Activated naive CD4-positive, alpha-beta T cell treated with anti-CD3 and anti-CD28 coated beads for 36 hours (primary cell): Measurements from ENCODE around the gene CERS1. TPM values are rescaled to one million over a fixed set of nuclear protein-coding genes. Genes with fewer than 3 reads are reported as not detected.

Experiments
- CTCF ChIA-PET: fragments of 350-600 bp; sonication (Branson Sonifier 250); formaldehyde crosslinking; loops from one replicate; lab custom pipeline; 2021; ENCODE audit warnings: antibody characterized with exemption; lab: Charles Lee
- DNase-seq: peaks from one replicate; pipeline ENCODE4 v3.0.0-alpha.2; 2020
- H3K27ac Mint-ChIP-seq: one replicate; pipeline ENCODE4 v1.8.0; 2021; ENCODE audit warnings: mild to moderate bottlenecking, mixed read lengths
- H3K27me3 Mint-ChIP-seq: one replicate; pipeline ENCODE4 v1.8.0; 2021; ENCODE audit warnings: low read depth, mixed read lengths
- H3K36me3 Mint-ChIP-seq: one replicate; pipeline ENCODE4 v1.8.0; 2021; ENCODE audit warnings: low read depth, mixed read lengths
- H3K4me1 Mint-ChIP-seq: one replicate; pipeline ENCODE4 v1.8.0; 2021; ENCODE audit warnings: low read depth, mixed read lengths
- H3K4me3 Mint-ChIP-seq: one replicate; pipeline ENCODE4 v1.8.0; 2021; ENCODE audit warnings: mild to moderate bottlenecking, moderate library complexity, mixed read lengths
- H3K9me3 Mint-ChIP-seq: one replicate; pipeline ENCODE4 v1.8.0; 2021; ENCODE audit warnings: mixed read lengths
- intact Hi-C: fragments of 100-400 bp; cut with micrococcal nuclease; formaldehyde crosslinking; loops from one replicate; pipeline ENCODE4 v1.15.1; 2023
- total RNA-seq, 2 experiments: library from RNA; stranded (reverse); gene quantifications; one replicate each; pipeline ENCODE4 v1.2.3, GENCODE V29; 2021

The CERS1 gene
- total RNA-seq, 2 experiments from 2014 or later, result not detected

GRCh38 chr19:18844806-18845329, 51.1 kb downstream of the CERS1 start:
- Mint-ChIP-seq H3K36me3 (peaks cover 24% of the 10 kb centered on the region), H3K4me3 (no peak overlapping the region), H3K9me3 (no peaks in the 10 kb centered on the region), H3K27me3 (no peaks in the 10 kb centered on the region), H3K27ac (peak overlapping the region; percentile 60), H3K4me1 (peaks cover 67% of the 10 kb centered on the region)
- no peak for DNase-seq
- intact Hi-C loops, result loop anchor here (5.0 kb wide), 1 partner anchor 373 kb away; no protein-coding TSS in a partner anchor
- CTCF ChIA-PET, result interaction anchor here (0.9 to 5.2 kb wide), 4 partner anchors 14 to 251 kb away, joined by 3 to 31 read pairs (median 8); partner anchors contain the start of gene UPF1

GRCh38 chr19:18843960-18844359, 52.0 kb downstream of the CERS1 start:
- peaks cover 72% of the 10 kb centered on the region for H3K4me1 Mint-ChIP-seq
- no peak for DNase-seq
- no peaks in the 10 kb centered on the region for H3K27me3 Mint-ChIP-seq
- no peak overlapping the region for H3K4me3 Mint-ChIP-seq
- no peaks in the 10 kb centered on the region for H3K9me3 Mint-ChIP-seq
- CTCF ChIA-PET, result interaction anchor here (0.6 to 5.2 kb wide), 6 partner anchors 13 to 324 kb away, joined by 3 to 31 read pairs (median 4); partner anchors contain the start of gene UPF1
- intact Hi-C loops, result loop anchor here (1.0 to 2.0 kb wide), 2 partner anchors 13 to 321 kb away; partner anchors contain the start of genes ELL and UPF1
- H3K27ac Mint-ChIP-seq, result peak overlapping the region; percentile 34
- H3K36me3 Mint-ChIP-seq, result peaks cover 23% of the 10 kb centered on the region

- no peaks in the 10 kb centered on the region for H3K27me3 Mint-ChIP-seq
- H3K4me3 Mint-ChIP-seq, result no peak overlapping the region
- CTCF ChIA-PET, result interaction anchor here (1.4 to 1.9 kb wide), 2 partner anchors 8 to 10 kb away, joined by 4 to 6 read pairs; no protein-coding TSS in a partner anchor
- no peak for DNase-seq
- peaks cover 24% of the 10 kb centered on the region for H3K36me3 Mint-ChIP-seq
- no peak overlapping the region for H3K27ac Mint-ChIP-seq
- H3K4me1 Mint-ChIP-seq, result peaks cover 85% of the 10 kb centered on the region
- H3K9me3 Mint-ChIP-seq, result no peaks in the 10 kb centered on the region
- intact Hi-C loops, result loop anchor here (2.0 kb wide), 1 partner anchor 319 kb away; the partner anchor contains the start of gene ELL
These were observed 53.8 kb downstream of the CERS1 start for GRCh38 chr19:18842166-18842565.

- Mint-ChIP-seq H3K27ac (no peak overlapping the region), H3K36me3 (peaks cover 25% of the 10 kb centered on the region), H3K27me3 (no peaks in the 10 kb centered on the region), H3K4me1 (peaks cover 86% of the 10 kb centered on the region), H3K4me3 (no peak overlapping the region), H3K9me3 (no peaks in the 10 kb centered on the region)
- DNase-seq, result no peak
- intact Hi-C loops, result no loop called here
- CTCF ChIA-PET, result interaction anchor here (1.4 kb wide), 1 partner anchor 9 kb away, joined by 4 read pairs; no protein-coding TSS in a partner anchor
These were observed 54.6 kb downstream of the CERS1 start for GRCh38 chr19:18841400-18841799.

GRCh38 chr19:18840288-18841267, 55.4 kb downstream of the CERS1 start:
- peaks cover 32% of the 10 kb centered on the region for H3K36me3 Mint-ChIP-seq
- H3K4me3 Mint-ChIP-seq, result no peak overlapping the region
- peaks cover 90% of the 10 kb centered on the region for H3K4me1 Mint-ChIP-seq
- DNase-seq, result no peak
- intact Hi-C loops, result no loop called here
- CTCF ChIA-PET, result interaction anchor here (0.6 to 1.4 kb wide), 3 partner anchors 8 to 369 kb away, joined by 3 to 6 read pairs (median 4); no protein-coding TSS in a partner anchor
- no peaks in the 10 kb centered on the region for H3K27me3 Mint-ChIP-seq
- no peaks in the 10 kb centered on the region for H3K9me3 Mint-ChIP-seq
- H3K27ac Mint-ChIP-seq, result peak overlapping the region; percentile 38

GRCh38 chr19:18839465-18840287, 56.3 kb downstream of the CERS1 start:
- peaks cover 91% of the 10 kb centered on the region for H3K4me1 Mint-ChIP-seq
- H3K27me3 Mint-ChIP-seq, result no peaks in the 10 kb centered on the region
- H3K9me3 Mint-ChIP-seq, result no peaks in the 10 kb centered on the region
- peaks cover 37% of the 10 kb centered on the region for H3K36me3 Mint-ChIP-seq
- H3K4me3 Mint-ChIP-seq, result no peak overlapping the region
- intact Hi-C loops, result loop anchor here (10.0 kb wide), 1 partner anchor 555 kb away; the partner anchor contains the start of gene JUND
- no peak for DNase-seq
- H3K27ac Mint-ChIP-seq, result peak overlapping the region; percentile 38
- CTCF ChIA-PET, result interaction anchor here (0.6 to 6.2 kb wide), 3 partner anchors 8 to 369 kb away, joined by 3 to 41 read pairs (median 4); no protein-coding TSS in a partner anchor

GRCh38 chr19:18834644-18834984, 61.3 kb downstream of the CERS1 start:
- peaks cover 53% of the 10 kb centered on the region for H3K36me3 Mint-ChIP-seq
- intact Hi-C loops, result loop anchor here (5.0 to 10.0 kb wide), 3 partner anchors 132 to 550 kb away; partner anchors contain the start of genes JUND and UBA52
- CTCF ChIA-PET, result interaction anchor here (1.7 to 6.2 kb wide), 2 partner anchors 8 to 13 kb away, joined by 6 to 41 read pairs; no protein-coding TSS in a partner anchor
- DNase-seq, result no peak
- H3K27me3 Mint-ChIP-seq, result no peaks in the 10 kb centered on the region
- H3K4me3 Mint-ChIP-seq, result peak overlapping the region; percentile 97
- H3K9me3 Mint-ChIP-seq, result no peaks in the 10 kb centered on the region
- H3K4me1 Mint-ChIP-seq, result peaks cover 62% of the 10 kb centered on the region
- H3K27ac Mint-ChIP-seq, result no peak overlapping the region

- peaks cover 49% of the 10 kb centered on the region for H3K36me3 Mint-ChIP-seq
- H3K4me3 Mint-ChIP-seq, result peak overlapping the region; percentile 97
- DNase-seq, result no peak
- H3K4me1 Mint-ChIP-seq, result peaks cover 56% of the 10 kb centered on the region
- peak overlapping the region; percentile 72 for H3K27ac Mint-ChIP-seq
- H3K9me3 Mint-ChIP-seq, result no peaks in the 10 kb centered on the region
- intact Hi-C loops, result loop anchor here (2.0 to 10.0 kb wide), 4 partner anchors 85 to 549 kb away; partner anchors contain the start of genes COPE, DDX49, JUND and UBA52
- H3K27me3 Mint-ChIP-seq, result no peaks in the 10 kb centered on the region
- CTCF ChIA-PET, result interaction anchor here (1.7 to 6.2 kb wide), 2 partner anchors 9 to 13 kb away, joined by 6 to 41 read pairs; no protein-coding TSS in a partner anchor
These were observed 61.9 kb downstream of the CERS1 start for GRCh38 chr19:18833849-18834643.

GRCh38 chr19:18833141-18833476, 62.8 kb downstream of the CERS1 start:
- CTCF ChIA-PET, result interaction anchor here (1.0 to 6.2 kb wide), 4 partner anchors 8 to 14 kb away, joined by 4 to 41 read pairs (median 18); no protein-coding TSS in a partner anchor
- peaks cover 45% of the 10 kb centered on the region for H3K36me3 Mint-ChIP-seq
- H3K4me3 Mint-ChIP-seq, result peak overlapping the region; percentile 97
- H3K27me3 Mint-ChIP-seq, result no peaks in the 10 kb centered on the region
- H3K9me3 Mint-ChIP-seq, result no peaks in the 10 kb centered on the region
- H3K4me1 Mint-ChIP-seq, result peaks cover 47% of the 10 kb centered on the region
- DNase-seq, result no peak
- intact Hi-C loops, result loop anchor here (2.0 to 10.0 kb wide), 4 partner anchors 86 to 548 kb away; partner anchors contain the start of genes COPE, DDX49, JUND and UBA52
- H3K27ac Mint-ChIP-seq, result peak overlapping the region; percentile 86

- peak overlapping the region; percentile 86 for H3K27ac Mint-ChIP-seq
- peaks cover 41% of the 10 kb centered on the region for H3K36me3 Mint-ChIP-seq
- intact Hi-C loops, result loop anchor here (2.0 to 10.0 kb wide), 4 partner anchors 86 to 548 kb away; partner anchors contain the start of genes COPE, DDX49, JUND and UBA52
- peak overlapping the region; percentile 97 for H3K4me3 Mint-ChIP-seq
- H3K9me3 Mint-ChIP-seq, result no peaks in the 10 kb centered on the region
- CTCF ChIA-PET, result interaction anchor here (1.0 to 3.8 kb wide), 4 partner anchors 9 to 35 kb away, joined by 3 to 31 read pairs (median 4); no protein-coding TSS in a partner anchor
- DNase-seq, result peak; percentile 48
- H3K4me1 Mint-ChIP-seq, result peaks cover 41% of the 10 kb centered on the region
- no peaks in the 10 kb centered on the region for H3K27me3 Mint-ChIP-seq
These were observed 63.4 kb downstream of the CERS1 start for GRCh38 chr19:18832306-18833140.
